Camera-type eye (tissue), 1 donor: ENCODE measurements around the gene ADGRD2. TPM values are rescaled to one million over a fixed set of nuclear protein-coding genes. Genes with fewer than 3 reads are reported as not detected.

Source experiments
- total RNA-seq: library from RNA; depleted of rRNA; stranded (reverse); fragments of >200 nt; gene quantifications from one replicate; pipeline ENCODE4 v1.2.3, GENCODE V29; 2014

The ADGRD2 gene, protein sequence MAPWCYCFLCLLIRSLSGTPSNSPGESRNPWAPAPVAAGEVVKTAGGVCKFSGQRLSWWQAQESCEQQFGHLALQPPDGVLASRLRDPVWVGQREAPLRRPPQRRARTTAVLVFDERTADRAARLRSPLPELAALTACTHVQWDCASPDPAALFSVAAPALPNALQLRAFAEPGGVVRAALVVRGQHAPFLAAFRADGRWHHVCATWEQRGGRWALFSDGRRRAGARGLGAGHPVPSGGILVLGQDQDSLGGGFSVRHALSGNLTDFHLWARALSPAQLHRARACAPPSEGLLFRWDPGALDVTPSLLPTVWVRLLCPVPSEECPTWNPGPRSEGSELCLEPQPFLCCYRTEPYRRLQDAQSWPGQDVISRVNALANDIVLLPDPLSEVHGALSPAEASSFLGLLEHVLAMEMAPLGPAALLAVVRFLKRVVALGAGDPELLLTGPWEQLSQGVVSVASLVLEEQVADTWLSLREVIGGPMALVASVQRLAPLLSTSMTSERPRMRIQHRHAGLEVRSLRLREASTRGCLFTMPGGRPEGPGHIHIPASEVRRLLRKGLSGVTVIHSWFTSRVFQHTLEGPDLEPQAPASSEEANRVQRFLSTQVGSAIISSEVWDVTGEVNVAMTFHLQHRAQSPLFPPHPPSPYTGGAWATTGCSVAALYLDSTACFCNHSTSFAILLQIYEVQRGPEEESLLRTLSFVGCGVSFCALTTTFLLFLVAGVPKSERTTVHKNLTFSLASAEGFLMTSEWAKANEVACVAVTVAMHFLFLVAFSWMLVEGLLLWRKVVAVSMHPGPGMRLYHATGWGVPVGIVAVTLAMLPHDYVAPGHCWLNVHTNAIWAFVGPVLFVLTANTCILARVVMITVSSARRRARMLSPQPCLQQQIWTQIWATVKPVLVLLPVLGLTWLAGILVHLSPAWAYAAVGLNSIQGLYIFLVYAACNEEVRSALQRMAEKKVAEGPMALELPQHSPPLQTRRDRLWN
- total RNA-seq: not detected

DNA sequence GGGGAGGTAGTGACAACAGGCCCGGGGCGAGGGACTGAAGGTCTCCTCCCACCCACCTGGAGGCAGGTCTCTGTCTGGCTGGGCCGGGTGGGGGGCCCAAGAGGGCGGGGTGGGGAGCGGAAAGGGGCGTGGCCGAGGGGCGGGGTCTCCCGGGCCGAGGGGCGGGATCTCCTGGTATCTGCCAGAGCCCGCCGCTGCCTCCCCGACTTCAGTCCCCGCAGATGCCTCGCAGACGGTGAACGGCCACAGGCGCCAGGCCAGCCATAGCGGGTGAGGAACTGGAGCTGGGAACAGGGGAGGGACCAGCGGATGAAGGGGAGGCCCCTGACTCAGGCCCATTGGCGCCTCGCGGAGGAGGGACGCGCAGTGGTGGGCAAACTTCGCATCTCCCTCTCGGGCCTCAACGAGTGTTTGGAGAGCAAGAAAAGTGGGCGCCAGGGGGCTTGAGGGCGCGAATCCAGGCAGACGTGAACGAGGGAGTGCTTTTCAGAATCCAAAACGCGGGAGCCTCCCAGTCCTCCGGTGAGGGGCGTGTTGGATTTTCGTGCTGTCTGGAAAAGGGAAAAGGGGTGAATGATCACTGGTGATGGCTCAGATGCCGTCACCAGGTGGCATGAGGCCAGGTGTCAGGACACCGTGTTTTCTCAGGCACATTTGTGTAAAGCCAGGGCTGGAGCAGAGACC, at the start of gene ADGRD2:
TSS of gene ADGRD2 (plus strand) at position 211 of the 684 bp plus-strand sequence. CDS start 1,216 bp downstream, outside the sequence.

DNA sequence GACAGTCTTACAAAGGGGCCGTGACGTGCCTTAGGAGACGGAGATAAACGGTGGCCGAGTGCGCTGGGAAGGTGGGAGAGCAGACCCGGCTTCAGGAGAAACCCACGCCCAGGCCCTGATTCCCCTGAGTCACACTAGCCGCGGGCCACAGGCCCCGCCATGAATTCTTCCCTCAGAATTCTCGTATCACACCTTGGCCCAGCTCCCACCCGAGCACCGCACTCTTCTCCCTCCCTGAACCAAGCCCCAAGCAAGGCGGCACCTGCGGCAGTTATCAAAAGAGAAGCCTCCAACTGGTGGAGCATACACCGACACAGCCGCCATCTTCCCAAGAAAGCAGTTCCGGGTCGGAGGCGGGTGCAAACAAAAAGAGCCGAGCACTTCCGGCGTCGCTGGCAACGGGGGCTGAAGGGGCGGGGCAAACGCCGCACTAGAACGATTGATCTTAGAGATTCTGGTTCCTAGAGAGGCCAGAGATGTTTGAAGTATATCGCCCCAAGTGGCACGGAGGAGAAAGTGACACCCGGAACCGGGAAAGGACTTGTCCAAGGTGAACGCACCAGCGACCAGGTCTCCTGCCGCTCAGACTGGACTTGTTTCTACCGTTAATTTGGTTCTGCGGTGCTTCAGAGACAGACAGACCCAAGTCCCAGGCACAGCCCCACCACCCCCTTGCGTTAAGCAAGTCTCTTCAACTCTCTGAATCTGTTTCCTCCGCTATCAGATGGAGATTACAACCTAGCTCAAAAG, 35.0 kb upstream of the ADGRD2 start, which contains the start of gene PSMB7:
TSS of gene PSMB7 (minus strand) at position 341 of the 750 bp plus-strand sequence. CDS start at position 324, 17 bp downstream.

DNA sequence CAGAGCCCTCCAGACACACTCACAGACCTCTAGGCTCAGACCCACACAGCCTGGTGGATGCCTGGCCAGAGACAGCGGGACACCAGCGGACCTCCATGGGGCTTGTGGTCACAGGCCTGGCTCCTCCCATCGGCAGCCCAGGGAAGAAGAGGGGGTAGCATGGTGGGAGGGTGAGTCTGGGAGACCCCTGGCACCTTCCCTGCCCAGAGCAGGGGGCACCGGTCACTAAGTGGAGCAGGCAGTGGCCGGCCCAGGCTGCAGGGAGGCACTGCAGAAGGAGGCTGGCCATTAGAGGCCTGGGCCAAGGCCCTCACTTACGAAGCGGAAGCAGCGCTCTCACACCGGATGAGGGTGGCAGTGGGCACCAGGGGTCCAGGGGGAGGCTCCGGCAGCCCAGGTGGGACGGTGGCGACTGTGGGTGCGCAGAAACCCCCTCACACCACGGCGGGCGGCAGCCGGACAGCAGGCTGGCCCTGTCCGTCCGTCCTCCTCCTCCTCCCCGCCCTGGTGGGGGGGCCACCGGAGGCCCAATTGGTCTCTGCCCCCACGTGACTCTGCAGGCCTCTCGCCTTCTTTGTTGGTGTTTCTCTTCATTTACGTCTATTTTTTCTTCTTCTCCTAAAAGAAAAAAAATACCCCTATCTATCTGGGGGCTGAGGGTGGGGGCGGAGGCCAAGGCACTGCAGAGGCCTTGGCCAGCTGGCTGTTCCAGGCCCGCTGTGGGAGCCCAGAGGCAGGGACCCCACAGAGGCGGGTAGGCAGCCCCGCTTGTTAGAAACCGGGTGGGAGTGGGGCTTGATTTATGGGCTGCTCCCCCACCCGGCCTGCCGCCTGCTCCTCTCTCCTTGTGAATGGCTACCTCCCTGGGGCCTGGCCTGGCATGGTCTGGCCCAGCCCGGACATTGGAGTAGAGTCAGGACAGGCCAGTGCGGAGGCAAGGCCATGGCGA, 57.0 kb downstream of the ADGRD2 start, which contains the start of gene NR5A1:
TSS of gene NR5A1 (minus strand) at position 469 of the 949 bp plus-strand sequence. CDS start 4,004 bp downstream, outside the sequence.

Other genes with a start within 250 kb of the ADGRD2 start
- gene NEK6, start 192.5 kb upstream of the ADGRD2 start, total RNA-seq: 47.9 TPM
- gene PSMB7, start 35.0 kb upstream of the ADGRD2 start, total RNA-seq: 294 TPM
- gene NR5A1, start 56.9 kb downstream of the ADGRD2 start, total RNA-seq: not detected